Stimulated activated CD4-positive, alpha-beta T cell treated with anti-CD3 and anti-CD28 coated beads, TNF-alpha, amount 100 ng/mL, for 48 hours (primary cell): ENCODE data around the gene ATXN7L1.

Source experiments
- DNase-seq, 3 donors: peaks; one replicate each; pipeline ENCODE4 v3.0.0-alpha.2; 2020; ENCODE audit warnings: low read depth in 3 of 3

The ATXN7L1 gene

DNA sequence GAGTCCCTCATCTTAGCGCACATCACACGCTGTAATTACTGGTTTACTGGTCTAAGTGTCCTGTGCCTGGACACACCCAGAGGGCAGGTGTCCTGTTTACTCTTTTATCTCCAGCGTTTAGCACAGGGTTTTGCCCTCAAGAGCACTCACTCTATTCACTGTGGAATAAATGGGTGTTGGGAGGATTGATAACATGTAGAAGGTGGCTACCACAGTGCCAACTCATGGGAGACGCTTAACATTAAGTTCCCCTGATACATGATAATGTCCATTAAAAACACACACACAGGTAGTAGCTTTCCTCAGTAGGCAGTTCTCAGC lies 199.0 kb downstream of the ATXN7L1 start:
- no peak for DNase-seq

DNA sequence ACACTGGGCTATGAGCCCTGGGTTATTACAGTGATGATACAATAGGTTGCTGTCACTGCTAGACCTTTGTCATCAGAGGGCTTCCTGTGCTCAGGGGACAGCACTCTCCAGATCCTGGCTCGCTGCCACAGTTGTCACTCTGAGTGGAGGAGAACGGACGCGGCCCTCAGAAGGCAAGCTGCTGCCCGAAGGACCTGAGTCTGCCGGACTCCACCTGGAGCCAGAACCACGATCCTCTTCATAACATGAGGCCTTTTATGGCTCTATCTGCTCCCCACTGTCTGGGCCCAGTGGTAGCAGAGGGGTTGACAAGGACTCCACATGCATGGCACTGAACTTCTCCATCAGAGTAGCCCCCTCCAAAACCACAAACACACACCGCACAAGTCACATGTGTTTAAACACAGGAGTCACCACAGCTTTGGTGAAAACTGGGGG lies 200.4 kb downstream of the ATXN7L1 start:
- DNase-seq: peak in 1 of 3 donors; percentile 29

DNA sequence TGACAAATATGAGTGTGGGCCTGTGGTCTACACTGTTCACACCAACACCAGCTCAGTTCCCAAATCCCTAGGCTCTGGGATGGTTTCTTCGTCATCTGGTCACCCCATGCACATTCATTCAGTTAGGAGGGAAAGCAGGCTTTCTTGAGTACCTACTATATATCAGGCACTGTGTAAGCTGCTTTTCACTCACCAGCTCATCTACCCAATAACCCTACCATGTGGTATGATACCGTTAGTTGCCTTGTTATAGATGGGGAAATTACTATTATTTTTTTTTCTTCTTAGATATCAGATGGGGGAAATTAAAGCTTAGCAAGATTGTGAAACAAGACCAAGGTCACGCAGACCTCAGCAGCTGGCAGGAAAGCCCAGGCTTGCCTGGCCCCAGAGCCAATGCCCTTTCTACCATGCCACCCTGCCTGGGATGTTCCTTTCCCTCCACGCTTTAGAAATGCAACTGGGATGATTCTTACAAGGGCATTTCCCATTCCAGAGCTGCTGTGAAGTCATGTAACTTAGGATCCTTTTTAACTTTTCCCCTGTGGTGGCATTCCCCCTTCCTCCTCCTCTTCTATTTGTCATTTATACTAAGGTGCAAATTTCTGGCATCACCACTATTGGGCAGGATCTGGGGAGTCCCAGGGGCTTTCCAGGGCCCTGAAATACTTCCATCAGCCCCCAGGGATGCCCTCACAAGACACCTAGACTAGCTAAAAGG lies 202.0 kb downstream of the ATXN7L1 start:
- no peak for DNase-seq

DNA sequence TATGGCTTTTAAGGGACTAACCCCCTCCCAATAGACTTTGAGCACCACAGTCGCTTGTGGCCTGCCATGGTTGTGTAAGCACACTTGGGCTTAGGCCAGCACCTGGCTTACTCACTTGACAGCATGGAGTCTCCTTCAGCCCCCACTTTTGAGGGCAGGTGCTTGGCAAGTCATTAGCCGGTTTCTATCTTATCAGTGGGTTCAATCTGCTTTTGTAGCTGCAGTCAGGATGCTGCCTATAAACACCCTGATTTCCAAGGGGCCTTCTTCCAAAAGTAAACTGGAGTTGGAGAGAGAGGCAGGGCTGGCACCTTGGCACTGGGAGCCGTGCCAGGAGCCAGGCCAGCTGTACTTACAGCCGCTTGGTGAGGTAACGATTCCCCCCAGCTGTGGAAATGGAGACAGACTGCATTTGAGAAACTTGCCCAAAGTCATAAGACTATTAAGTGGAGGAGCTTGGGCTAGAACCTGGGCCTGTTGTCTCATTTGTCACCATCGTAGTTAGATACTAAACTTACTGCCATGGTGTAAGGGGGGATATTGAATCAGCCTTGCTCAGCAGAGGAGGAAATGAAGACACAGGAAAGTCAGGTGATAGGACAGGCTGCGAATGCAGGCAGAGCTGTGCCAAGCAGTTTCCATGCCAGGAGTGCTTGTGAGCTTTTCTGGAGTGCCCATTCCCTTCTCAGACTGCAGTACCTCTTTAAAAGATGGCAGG lies 202.9 kb downstream of the ATXN7L1 start:
- DNase-seq: no peak

DNA sequence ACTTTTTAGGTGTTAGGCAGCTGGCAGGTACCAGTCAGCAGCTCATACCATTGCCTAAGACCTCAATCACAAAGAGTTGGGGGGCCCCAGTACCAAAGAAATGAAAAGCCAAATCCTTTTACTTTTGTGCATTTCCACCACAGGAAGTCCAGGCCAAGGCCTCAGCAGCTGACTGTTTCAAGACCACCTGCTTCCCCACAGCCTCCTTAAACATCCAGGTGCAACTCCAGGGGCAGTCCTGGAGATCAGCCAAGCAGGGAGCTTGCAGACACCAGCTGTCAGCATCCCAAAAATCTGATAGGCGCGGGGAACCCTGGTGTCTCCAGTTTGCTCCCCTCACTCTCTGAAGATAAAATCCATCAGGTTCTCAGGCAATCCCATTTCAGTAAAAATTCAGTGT lies 203.6 kb downstream of the ATXN7L1 start:
- no peak for DNase-seq

DNA sequence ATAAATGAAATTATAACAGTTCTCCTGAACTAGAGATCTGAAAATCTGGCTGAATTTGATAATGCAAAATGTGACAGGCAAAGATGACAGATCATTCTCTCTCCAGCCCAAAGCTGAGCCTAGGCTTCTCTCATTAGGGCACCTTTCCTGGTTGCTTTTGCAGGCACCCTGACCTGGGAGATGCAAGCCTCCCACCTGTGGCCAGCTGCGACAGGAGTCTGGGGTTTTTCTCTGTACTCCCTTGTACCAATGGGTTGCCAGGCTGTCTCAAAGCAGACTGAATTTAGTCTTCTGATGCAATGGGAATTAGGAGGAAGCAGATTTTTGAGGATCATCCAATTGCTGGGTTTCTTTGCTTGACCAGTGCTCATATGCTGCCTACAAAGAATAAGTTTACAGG lies 210.1 kb downstream of the ATXN7L1 start:
- DNase-seq: no peak

DNA sequence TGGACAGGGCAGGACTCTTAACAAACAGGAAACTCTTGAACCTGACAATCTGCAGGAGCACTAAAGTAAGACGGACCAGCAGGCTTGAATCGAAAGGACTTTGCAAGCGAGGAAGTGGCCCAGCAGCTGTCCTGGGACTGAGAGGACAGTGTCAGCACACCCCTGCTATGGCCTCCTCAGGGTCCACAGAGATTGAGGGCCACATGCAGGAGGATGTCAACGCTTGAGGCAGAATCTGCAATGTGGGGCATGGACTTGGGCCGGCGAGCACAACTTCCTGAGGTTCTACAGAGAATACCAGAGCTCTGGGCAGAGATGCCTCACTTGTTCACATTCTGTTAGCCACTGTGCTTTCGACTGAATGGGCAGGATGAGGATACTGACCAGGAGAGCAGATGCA lies 210.7 kb downstream of the ATXN7L1 start:
- DNase-seq: no peak

DNA sequence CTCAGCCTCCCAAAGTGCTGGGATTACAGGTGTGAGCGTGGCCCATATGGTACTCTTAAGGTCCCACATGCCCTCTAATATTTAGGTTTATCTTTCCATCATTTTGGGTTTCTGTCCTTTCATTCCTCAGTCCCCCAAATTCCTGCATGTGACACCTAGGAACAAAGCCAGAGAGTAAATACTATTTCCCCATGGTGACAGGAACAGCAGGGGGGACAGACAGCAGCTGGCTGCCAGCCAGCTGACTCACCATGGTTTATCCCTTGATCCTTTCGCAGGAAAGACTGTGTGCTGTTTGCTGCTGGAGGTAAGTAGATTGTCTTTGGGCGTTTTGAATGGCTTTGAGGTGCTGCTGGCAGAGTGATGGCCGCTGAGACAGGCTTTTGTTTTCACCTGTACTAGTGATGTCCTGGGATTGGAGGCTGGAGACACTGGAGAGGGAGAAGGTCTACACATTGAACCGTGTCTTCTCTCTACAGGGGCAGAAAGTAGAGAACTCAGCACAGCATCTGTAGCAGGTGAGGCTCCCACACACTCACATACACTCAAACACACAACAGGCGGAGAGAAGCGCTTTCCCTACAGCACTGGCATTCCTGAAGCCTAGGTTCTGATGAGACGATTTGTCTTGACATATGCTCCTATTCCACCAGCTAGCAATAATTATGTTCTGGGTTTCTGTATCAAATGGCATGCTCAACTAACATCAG lies 211.4 kb downstream of the ATXN7L1 start:
- DNase-seq: no peak

DNA sequence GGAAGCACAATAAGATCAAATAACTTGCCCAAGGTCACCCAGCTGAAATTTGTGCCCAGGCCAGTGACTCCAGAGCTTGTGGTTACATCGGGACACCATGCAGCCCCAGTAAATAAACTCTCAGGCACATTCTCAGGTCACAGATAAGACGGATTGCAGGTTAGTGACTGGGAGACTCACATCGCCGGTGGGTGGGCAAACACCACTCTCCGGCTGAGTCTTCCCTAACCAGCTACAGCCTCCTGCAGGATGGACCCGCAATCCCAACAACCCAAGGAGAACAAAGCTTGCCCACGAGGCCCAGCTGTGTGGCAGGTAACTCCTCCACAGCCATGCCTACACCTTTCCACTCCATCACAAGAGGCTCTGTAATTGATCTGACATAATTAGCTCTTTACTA lies 213.4 kb downstream of the ATXN7L1 start:
- DNase-seq: no peak

DNA sequence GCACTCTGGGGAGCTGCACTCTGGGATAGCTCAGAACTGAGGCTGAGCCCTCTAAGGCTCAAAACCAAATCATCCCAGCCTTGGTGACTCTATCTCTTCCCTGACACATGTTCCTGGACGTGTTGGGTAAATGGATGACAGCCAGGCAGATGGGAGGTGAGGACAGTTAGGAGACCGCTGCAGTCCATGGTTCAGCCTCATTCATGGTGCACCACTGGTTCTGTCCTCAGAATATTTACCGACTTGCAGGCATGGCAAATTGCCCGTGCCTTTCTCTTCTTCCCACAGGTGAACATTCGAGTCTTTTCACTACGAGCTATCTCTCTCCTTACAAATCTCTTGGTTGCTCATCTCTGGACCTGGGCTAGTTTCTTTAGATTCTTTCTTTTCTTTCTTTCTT lies 214.8 kb downstream of the ATXN7L1 start:
- no peak for DNase-seq

DNA sequence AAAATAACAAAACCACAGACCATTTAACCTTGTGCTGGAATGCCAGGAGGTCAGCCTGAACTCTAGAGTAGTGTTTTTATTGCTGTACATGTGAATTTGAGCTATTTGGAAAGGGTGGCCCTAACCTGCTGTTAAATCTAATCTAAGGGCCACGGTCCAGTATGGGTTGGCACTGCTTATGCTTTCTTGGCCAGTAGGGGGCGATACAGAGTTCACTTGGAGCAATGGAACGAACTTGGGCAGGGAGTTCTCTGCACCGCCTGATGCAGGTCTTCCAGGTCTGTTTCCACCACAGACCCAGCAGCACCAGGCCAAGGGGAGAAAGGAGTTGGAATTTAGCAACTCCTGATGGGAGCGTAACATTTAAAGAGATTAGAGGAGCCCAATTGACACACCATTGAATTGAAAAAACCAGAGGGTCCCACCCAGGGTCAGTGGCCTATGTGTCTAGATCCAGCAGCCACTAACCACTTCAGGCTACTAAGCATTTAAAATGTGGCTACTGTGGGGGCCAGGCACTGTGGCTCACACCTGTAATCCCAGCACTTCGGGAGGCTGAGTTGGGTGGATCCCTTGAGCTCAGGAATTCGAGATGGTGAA lies 219.4 kb downstream of the ATXN7L1 start:
- DNase-seq: peak; percentile 34 to 76 (median 66)

DNA sequence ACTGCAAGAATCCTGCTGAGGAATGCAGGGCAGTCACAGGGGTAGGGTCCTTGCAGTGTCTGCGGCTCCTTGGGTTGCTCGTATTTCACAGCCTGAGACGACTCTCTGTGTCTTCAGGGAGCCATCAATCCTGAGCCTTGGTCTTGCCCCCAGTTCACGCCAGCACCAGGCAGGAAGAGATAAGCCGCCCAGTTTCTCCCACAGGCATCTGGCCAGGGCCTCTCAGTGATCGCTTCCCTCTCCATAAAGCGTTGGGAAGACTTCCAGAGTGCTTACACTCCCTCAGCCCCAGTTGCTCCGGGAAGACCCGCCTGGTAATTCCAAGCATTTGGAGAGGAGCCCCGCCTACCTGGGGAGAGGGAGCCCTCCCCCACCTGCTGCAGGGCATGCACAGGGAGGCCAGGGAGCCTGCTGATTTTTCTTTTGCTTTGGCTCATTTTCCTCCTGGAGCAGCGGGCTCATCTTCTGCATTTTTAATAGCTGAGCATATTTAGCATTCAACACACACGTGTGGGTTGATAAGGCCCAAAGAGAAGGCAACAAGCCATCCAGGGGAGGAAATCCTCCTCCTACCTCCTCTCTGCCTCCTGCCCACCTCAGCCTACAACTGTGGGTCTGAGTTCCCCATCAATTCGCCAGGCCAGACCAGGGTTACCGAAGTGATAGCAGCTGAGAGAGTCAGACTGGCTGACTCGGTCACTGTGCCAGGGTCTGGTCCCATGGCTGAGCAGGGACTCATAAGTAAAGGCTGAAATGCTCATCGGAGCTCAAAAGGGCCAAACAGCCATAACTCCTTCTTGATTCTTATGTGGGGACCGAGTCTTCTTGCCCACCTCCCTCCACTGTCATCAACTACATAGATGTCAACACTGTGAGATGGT lies 220.7 kb downstream of the ATXN7L1 start:
- DNase-seq: no peak

DNA sequence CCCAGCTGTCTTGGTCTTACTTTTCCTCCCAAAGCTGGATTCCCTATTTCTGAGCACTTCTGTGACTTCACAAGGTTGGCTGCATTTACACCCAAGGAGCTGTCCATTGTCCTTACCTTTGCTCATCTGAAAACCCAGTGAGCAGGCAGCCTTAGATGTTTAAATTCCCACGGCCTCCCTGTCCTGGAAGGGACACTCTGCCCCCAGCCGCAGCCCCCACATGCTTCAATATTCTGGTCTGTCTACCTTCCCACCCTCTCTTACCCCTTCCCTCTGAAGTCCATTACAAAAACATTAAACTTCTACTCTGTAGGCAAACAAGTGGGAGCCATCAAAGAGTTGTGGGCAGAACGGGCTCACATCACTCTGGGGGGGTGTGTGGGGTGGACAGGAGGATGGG lies 221.3 kb downstream of the ATXN7L1 start:
- no peak for DNase-seq

DNA sequence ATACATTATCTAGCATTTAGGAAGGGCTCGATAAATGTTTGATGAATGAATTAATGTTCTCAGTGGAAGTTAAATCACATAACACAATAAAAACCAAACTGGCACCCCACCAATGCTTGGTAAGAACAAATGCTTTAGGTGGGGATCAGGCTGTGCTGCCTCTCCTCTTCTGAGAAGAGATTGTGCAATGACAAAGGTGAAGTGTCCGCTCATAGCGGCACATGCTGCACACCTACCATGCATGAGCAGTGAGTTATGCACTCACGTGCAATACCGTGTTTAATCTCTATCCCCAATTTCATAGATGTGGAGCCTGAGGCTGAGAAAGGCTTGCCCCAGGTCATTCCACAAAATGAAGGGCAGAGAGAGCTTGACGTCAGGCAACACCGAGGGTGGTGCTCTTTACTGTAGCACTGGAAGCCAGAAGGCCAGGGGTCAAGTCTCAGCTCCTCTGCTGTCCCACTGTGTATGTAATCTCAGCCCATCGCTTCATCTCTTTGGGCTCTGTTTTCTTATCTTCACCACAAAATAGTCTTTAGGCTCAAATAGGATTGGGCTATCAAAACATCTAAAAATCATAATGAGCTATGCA lies 222.2 kb downstream of the ATXN7L1 start:
- no peak for DNase-seq

DNA sequence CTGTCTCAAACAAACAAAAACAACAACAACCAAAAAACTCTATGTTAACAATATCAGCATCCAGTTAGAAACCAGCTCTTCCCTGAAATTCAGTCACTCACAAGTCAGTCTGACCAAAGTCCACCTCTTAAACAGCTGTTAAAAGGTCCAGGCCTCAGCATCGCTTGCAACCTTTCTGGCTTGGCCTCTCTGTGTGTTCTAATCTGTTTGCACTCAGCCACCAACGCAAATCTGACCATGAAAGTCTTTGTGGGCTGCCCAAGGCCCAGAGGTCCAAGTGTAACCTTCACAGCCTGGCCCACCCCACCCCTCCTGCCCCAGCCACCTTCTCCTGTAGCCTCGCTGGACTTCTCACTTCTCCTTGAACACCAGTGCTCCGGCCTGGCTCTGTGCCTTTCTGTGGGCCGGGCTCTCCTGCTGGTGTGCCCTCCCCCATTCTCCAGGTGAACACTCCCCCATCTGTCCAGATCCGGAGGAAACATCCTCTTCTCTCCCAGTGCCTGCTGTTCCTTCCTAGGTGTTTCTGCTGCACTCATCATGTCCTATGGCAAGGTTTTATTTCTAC lies 222.9 kb downstream of the ATXN7L1 start:
- no peak for DNase-seq

DNA sequence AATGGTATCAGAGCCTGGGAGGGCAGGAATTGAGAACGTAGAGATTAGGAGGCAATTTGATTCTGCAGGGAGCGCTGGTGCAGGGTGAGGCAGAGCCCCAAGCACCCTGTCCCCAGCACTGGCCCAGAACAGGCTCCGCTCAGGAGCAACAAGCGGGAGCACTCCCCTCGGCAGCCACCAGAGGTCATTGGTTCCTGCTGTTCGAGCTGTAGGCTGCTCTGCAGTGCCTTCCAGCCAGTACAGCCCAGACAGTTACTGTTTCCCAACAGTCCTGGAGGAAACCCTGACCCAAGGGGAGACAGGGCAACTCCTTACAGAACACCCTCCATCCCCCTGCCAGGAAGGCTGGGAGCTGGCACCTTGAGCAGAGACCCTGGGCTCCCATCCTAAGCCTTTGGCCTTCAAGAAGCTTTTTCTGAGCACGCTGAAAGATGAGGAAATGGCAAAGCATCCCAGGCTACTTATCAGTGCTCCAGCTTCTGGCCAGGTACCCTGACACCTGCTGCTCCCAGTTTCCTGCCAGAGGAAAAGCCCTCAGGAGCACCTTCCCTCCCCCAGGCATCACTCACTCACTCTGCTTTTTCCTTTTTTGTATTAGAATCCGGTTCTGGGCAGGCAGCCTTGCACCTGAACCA lies 223.9 kb downstream of the ATXN7L1 start:
- DNase-seq: peak; percentile 38 to 61 (median 42)

DNA sequence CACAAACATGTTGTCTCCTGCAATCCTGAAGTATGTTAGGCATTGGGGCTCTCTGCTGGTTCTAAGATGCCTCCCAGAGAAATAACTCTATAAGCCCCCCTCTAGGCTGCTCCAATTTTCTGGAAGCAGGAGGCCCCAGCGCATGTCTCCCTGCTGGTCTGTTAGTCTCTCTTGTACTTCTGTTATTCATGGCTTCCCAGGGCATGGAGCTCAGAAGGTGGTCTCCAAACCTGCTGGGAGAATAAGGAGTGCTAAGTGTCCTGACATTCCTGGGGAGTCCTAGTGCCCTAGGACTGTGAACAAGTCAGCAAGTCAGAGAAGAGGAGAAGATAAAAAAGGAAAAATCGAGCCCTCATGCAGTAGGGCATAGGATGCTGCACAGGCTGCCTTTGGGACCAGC lies 224.6 kb downstream of the ATXN7L1 start:
- no peak for DNase-seq

DNA sequence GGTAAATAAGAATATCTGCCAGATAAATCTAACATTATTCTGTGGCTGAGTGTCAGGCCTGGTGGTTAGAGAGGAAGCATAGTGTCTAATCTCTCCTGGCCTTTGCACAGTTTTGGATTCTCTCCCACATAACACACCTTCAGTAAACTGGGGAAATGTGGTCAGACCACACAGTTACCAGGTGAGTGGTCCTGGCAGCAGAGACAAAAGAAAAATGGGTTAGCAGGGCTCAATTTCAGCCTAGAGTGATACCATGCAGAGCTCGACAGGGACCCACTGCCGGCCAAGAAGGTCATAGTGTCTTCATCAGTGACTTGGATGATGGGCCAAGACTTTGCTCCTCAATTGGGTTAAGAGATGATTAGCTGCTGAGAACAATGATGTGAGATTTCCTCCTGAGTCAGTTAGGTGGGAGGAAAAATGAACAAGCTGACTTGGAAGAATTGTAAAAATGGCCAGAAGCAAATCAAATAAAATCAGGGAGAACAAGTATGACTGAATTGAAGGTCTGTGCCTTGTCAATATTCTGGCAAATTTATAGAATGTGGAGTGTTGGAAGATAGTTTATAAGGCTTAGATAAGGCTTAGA lies 225.9 kb downstream of the ATXN7L1 start:
- DNase-seq: no peak

DNA sequence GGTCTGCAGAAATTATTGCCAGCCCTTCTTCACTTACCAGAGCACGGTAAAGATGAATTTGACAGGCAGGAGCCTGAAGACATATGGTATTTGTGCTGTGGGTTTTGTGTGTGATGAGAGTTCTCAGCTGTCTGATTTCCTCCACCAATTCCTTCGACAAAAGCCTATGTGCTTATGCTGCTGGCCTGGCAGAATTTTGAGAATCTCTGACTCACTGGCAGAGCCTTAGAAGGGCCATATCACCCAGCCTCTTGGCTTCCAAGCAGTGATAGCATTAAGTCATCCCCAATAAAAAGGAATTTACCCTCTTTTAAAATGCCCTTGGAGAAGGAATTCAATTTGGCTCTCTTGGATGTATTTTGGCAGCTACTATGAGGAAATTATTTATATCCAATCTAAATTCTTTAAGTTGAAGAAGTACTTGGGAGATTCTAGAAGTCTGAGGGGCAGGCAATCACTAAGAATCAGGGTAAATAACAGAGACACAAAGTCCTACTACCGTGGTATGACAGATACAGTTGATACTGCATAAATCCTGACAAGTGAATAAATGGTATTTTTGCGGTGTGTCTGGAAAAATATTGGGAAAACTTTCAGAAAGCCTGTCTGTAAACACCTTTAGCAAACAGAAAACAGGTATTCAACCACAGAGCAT lies 226.5 kb downstream of the ATXN7L1 start:
- DNase-seq: no peak
